ENCODE data around the gene SRPRA. TPM values are rescaled to one million over a fixed set of nuclear protein-coding genes. Genes with fewer than 3 reads are reported as not detected.

The SRPRA gene
- total RNA-seq (100 to 1,000 TPM; 134 to 176 (median 142) TPM), total RNA-seq (117 to 253 (median 163) reads per million in 29 experiments)
- 120 TPM for total RNA-seq (2013)

GRCh38 chr11:126268708-126269579 lies at the start of gene SRPRA, which contains the start of gene FOXRED1:
Gene SRPRA, minus strand, starts transcription at chr11:126268895. Its CDS starts 91 bp downstream, at chr11:126268804.
Gene FOXRED1, plus strand, starts transcription at chr11:126269154. Its CDS starts 53 bp downstream, at chr11:126269207.
- H3K4me1 ChIP-seq (ENCODE audit: control insufficient read depth in 1 of 2, extremely low read depth in 1 of 2, insufficient read depth in 2 of 2, low read length in 2 of 2): peaks cover 18 to 20% of the 10 kb centered on the region in 2 experiments
- peaks cover 40% of the 10 kb centered on the region for H3K36me3 Mint-ChIP-seq
- ChIA-PET CTCF (interaction anchor here (0.6 to 1.5 kb wide), 7 partner anchors 35 to 1516 kb away, joined by 3 to 6 read pairs (median 4); partner anchors contain the start of genes DCPS (in 1 of the 2) and FAM118B (in 1 of the 2)), POLR2A (interaction anchor here (0.6 to 1.2 kb wide), 6 partner anchors 13 to 678 kb away, joined by 3 to 13 read pairs (median 3); partner anchors contain the start of genes DCPS (in 1 of the 2) and TIRAP (in 1 of the 2))
- H3K27ac ChIP-seq (ENCODE audit: low read length): peak within 1 kb of the TSS; percentile 89
- WGBS (ENCODE audit: insufficient coverage): under 1% methylated on average over 60 of the region's 64 CpGs
- H3K9me3 Mint-ChIP-seq: no peaks in the 10 kb centered on the region
- H3K27me3 ChIP-seq (replicated peaks in 1 of 2; ENCODE audit: control insufficient read depth in 2 of 2, extremely low read depth in 1 of 2, insufficient read depth in 2 of 2, low read length in 1 of 2): no peaks in the 10 kb centered on the region
- H3K9me3 ChIP-seq: no peaks in the 10 kb centered on the region
- H3K36me3 ChIP-seq (ENCODE audit: control insufficient read depth in 2 of 2, extremely low read depth in 1 of 2, insufficient read depth in 1 of 2, low read length in 1 of 2): peaks cover 19 to 48% of the 10 kb centered on the region in 2 donors
- DNase-seq: peak; percentile 97 to 100 (median 100)
- H3K27ac Mint-ChIP-seq: peak within 1 kb of the TSS; percentile 97 to 98
- no peaks in the 10 kb centered on the region for H3K27me3 Mint-ChIP-seq
- H3K4me1 Mint-ChIP-seq: peaks cover 41 to 49% (median 43%) of the 10 kb centered on the region in 3 donors
- peak within 1 kb of the TSS; percentile 91 to 97 for H3K4me3 ChIP-seq (ENCODE audit: control insufficient read depth in 1 of 2, extremely low read depth in 1 of 2, low read length in 1 of 2)
- H3K4me3 Mint-ChIP-seq: peak within 1 kb of the TSS; percentile 94 to 99 (median 97)
- peak; percentile 97 to 99 (median 98) for ATAC-seq (replicated peaks in 1 of 4)

- no peaks in the 10 kb centered on the region for H3K9me3 ChIP-seq
- peaks cover 17 to 25% of the 10 kb centered on the region in 2 experiments for H3K4me1 ChIP-seq (ENCODE audit: control insufficient read depth in 1 of 2, extremely low read depth in 1 of 2, insufficient read depth in 2 of 2, low read length in 2 of 2)
- WGBS (ENCODE audit: insufficient coverage): 67% methylated on average over 4 of the region's 14 CpGs
- peaks cover 28 to 46% (median 36%) of the 10 kb centered on the region in 3 donors for H3K4me1 Mint-ChIP-seq
- H3K9me3 Mint-ChIP-seq: peaks cover 0 to 7% (median 4%) of the 10 kb centered on the region in 3 donors
- peak overlapping the region; percentile 84 to 94 for H3K27ac Mint-ChIP-seq
- no peaks in the 10 kb centered on the region for H3K27me3 Mint-ChIP-seq
- peak; percentile 61 to 78 (median 70) for ATAC-seq (replicated peaks in 1 of 4)
- peaks cover 41% of the 10 kb centered on the region for H3K36me3 Mint-ChIP-seq
- peak overlapping the region in 1 of 2 donors; percentile 11 for H3K4me3 ChIP-seq (ENCODE audit: control insufficient read depth in 1 of 2, extremely low read depth in 1 of 2, low read length in 1 of 2)
- no peaks in the 10 kb centered on the region for H3K27me3 ChIP-seq (replicated peaks in 1 of 2; ENCODE audit: control insufficient read depth in 2 of 2, extremely low read depth in 1 of 2, insufficient read depth in 2 of 2, low read length in 1 of 2)
- CTCF ChIA-PET: interaction anchor here (0.6 to 2.6 kb wide), 5 partner anchors 8 to 162 kb away, joined by 3 to 13 read pairs (median 4); partner anchors contain the start of gene DCPS (in 1 of the 2)
- peak overlapping the region; percentile 49 to 72 (median 51) for H3K4me3 Mint-ChIP-seq
- peaks cover 0 to 12% of the 10 kb centered on the region in 2 donors for H3K36me3 ChIP-seq (ENCODE audit: control insufficient read depth in 2 of 2, extremely low read depth in 1 of 2, insufficient read depth in 1 of 2, low read length in 1 of 2)
- POLR2A ChIA-PET: interaction anchor here in 1 of 2 donors (0.6 kb wide), 1 partner anchor 20 kb away, joined by 3 read pairs; no protein-coding TSS in a partner anchor
- H3K27ac ChIP-seq (ENCODE audit: low read length): peak overlapping the region; percentile 57
- peak in 11 of 35 experiments; percentile 7 to 52 (median 30) for DNase-seq
Measured at GRCh38 chr11:126317756-126318573, 49.3 kb upstream of the SRPRA start.

- peak overlapping the region in 1 of 2 donors; percentile 11 for H3K4me3 ChIP-seq (ENCODE audit: control insufficient read depth in 1 of 2, extremely low read depth in 1 of 2, low read length in 1 of 2)
- Mint-ChIP-seq H3K27ac (peak overlapping the region; percentile 84 to 94), H3K9me3 (peaks cover 0 to 7% (median 4%) of the 10 kb centered on the region in 3 donors), H3K36me3 (peaks cover 41% of the 10 kb centered on the region), H3K4me3 (peak overlapping the region in 2 of 3 donors; percentile 51 to 72), H3K27me3 (no peaks in the 10 kb centered on the region), H3K4me1 (peaks cover 28 to 46% (median 36%) of the 10 kb centered on the region in 3 donors)
- ATAC-seq (replicated peaks in 1 of 4) (no peak), DNase-seq (no peak)
- H3K27ac ChIP-seq (ENCODE audit: low read length): peak overlapping the region; percentile 57
- CTCF ChIA-PET: interaction anchor here (0.6 to 2.6 kb wide), 3 partner anchors 8 to 163 kb away, joined by 3 to 13 read pairs (median 3); partner anchors contain the start of gene DCPS (in 1 of the 2)
- H3K4me1 ChIP-seq (ENCODE audit: control insufficient read depth in 1 of 2, extremely low read depth in 1 of 2, insufficient read depth in 2 of 2, low read length in 2 of 2): peaks cover 17 to 25% of the 10 kb centered on the region in 2 experiments
- H3K36me3 ChIP-seq (ENCODE audit: control insufficient read depth in 2 of 2, extremely low read depth in 1 of 2, insufficient read depth in 1 of 2, low read length in 1 of 2): peaks cover 0 to 12% of the 10 kb centered on the region in 2 donors
- no peaks in the 10 kb centered on the region for H3K27me3 ChIP-seq (replicated peaks in 1 of 2; ENCODE audit: control insufficient read depth in 2 of 2, extremely low read depth in 1 of 2, insufficient read depth in 2 of 2, low read length in 1 of 2)
- POLR2A ChIA-PET: no interaction called here
- no peaks in the 10 kb centered on the region for H3K9me3 ChIP-seq
- 0% methylated on average over 1 of the region's 1 CpG for WGBS (ENCODE audit: insufficient coverage)
Measured at GRCh38 chr11:126317432-126317755, 48.7 kb upstream of the SRPRA start.

- ChIA-PET CTCF (interaction anchor here in 1 of 2 donors (0.6 kb wide), 1 partner anchor 10 kb away, joined by 3 read pairs; no protein-coding TSS in a partner anchor), POLR2A (no interaction called here)
- ATAC-seq (replicated peaks in 1 of 4) (no peak), DNase-seq (no peak)
- H3K27ac Mint-ChIP-seq: no peak overlapping the region
- peaks cover 48% of the 10 kb centered on the region for H3K36me3 Mint-ChIP-seq
- Histone ChIP-seq H3K36me3 (ENCODE audit: control insufficient read depth in 2 of 2, extremely low read depth in 1 of 2, insufficient read depth in 1 of 2, low read length in 1 of 2) (peaks cover 0 to 28% of the 10 kb centered on the region in 2 donors), H3K27ac (ENCODE audit: low read length) (no peak overlapping the region), H3K9me3 (no peaks in the 10 kb centered on the region), H3K27me3 (replicated peaks in 1 of 2; ENCODE audit: control insufficient read depth in 2 of 2, extremely low read depth in 1 of 2, insufficient read depth in 2 of 2, low read length in 1 of 2) (no peaks in the 10 kb centered on the region), H3K4me1 (ENCODE audit: control insufficient read depth in 1 of 2, extremely low read depth in 1 of 2, insufficient read depth in 2 of 2, low read length in 2 of 2) (peaks cover 11 to 24% of the 10 kb centered on the region in 2 experiments), H3K4me3 (ENCODE audit: control insufficient read depth in 1 of 2, extremely low read depth in 1 of 2, low read length in 1 of 2) (no peak overlapping the region)
- H3K4me1 Mint-ChIP-seq: peaks cover 31 to 43% (median 32%) of the 10 kb centered on the region in 3 donors
- WGBS (ENCODE audit: insufficient coverage): 100% methylated on average over 1 of the region's 5 CpGs
- peaks cover 0 to 7% (median 4%) of the 10 kb centered on the region in 3 donors for H3K9me3 Mint-ChIP-seq
- H3K4me3 Mint-ChIP-seq: no peak overlapping the region
- H3K27me3 Mint-ChIP-seq: no peaks in the 10 kb centered on the region
Measured at GRCh38 chr11:126313826-126314225, 45.1 kb upstream of the SRPRA start.

GRCh38 chr11:126312961-126313360 lies 44.3 kb upstream of the SRPRA start:
- no peak overlapping the region for H3K4me3 ChIP-seq (ENCODE audit: control insufficient read depth in 1 of 2, extremely low read depth in 1 of 2, low read length in 1 of 2)
- H3K4me3 Mint-ChIP-seq: no peak overlapping the region
- H3K27ac Mint-ChIP-seq: no peak overlapping the region
- ChIA-PET CTCF (interaction anchor here (0.7 to 0.9 kb wide), 4 partner anchors 9 to 344 kb away, joined by 3 to 5 read pairs (median 3); no protein-coding TSS in a partner anchor), POLR2A (interaction anchor here in 1 of 2 donors (0.7 kb wide), 1 partner anchor 425 kb away, joined by 4 read pairs; no protein-coding TSS in a partner anchor)
- no peaks in the 10 kb centered on the region for H3K27me3 ChIP-seq (replicated peaks in 1 of 2; ENCODE audit: control insufficient read depth in 2 of 2, extremely low read depth in 1 of 2, insufficient read depth in 2 of 2, low read length in 1 of 2)
- no peaks in the 10 kb centered on the region for H3K9me3 ChIP-seq
- DNase-seq (no peak), ATAC-seq (replicated peaks in 1 of 4) (no peak)
- peaks cover 51% of the 10 kb centered on the region for H3K36me3 Mint-ChIP-seq
- peaks cover 0 to 34% of the 10 kb centered on the region in 2 donors for H3K36me3 ChIP-seq (ENCODE audit: control insufficient read depth in 2 of 2, extremely low read depth in 1 of 2, insufficient read depth in 1 of 2, low read length in 1 of 2)
- WGBS (ENCODE audit: insufficient coverage): 92% methylated on average over 6 of the region's 8 CpGs
- H3K27ac ChIP-seq (ENCODE audit: low read length): no peak overlapping the region
- peaks cover 3 to 15% of the 10 kb centered on the region in 2 experiments for H3K4me1 ChIP-seq (ENCODE audit: control insufficient read depth in 1 of 2, extremely low read depth in 1 of 2, insufficient read depth in 2 of 2, low read length in 2 of 2)
- no peaks in the 10 kb centered on the region for H3K27me3 Mint-ChIP-seq
- peaks cover 23 to 38% (median 28%) of the 10 kb centered on the region in 3 donors for H3K4me1 Mint-ChIP-seq
- peaks cover 0 to 7% (median 4%) of the 10 kb centered on the region in 3 donors for H3K9me3 Mint-ChIP-seq

Data from T-cell (primary cell).